GM19372 (cell line): ENCODE data around the gene SPESP1.

Source experiments
- ATAC-seq: cut with Tn5 transposase; IDR thresholded peaks from one replicate; pipeline ENCODE4 v1.9.1; 2021; ENCODE audit warnings: mild to moderate bottlenecking, low read depth, moderate library complexity; ENCODE audit not compliant: unreplicated experiment

Gene SPESP1

GRCh38 chr15:68930268-68931022 is at the start of gene SPESP1:
SPESP1 (plus strand) TSS chr15:68930525; CDS start chr15:68930654, 129 bp downstream.
- no peak for ATAC-seq

GRCh38 chr15:68885070-68885469 is 45.3 kb upstream of the SPESP1 start:
- ATAC-seq: no peak

- no peak for ATAC-seq
Observed at GRCh38 chr15:68887120-68887519, 43.2 kb upstream of the SPESP1 start.

- ATAC-seq: no peak
Observed at GRCh38 chr15:68887819-68888218, 42.5 kb upstream of the SPESP1 start.

- ATAC-seq: no peak
Observed at GRCh38 chr15:68888419-68888818, 41.9 kb upstream of the SPESP1 start.

- ATAC-seq: no peak
Observed at GRCh38 chr15:68894208-68894607, 36.1 kb upstream of the SPESP1 start.

- no peak for ATAC-seq
Observed at GRCh38 chr15:68896178-68896577, 34.1 kb upstream of the SPESP1 start.

GRCh38 chr15:68897016-68897415 is 33.3 kb upstream of the SPESP1 start:
- no peak for ATAC-seq

- no peak for ATAC-seq
Observed at GRCh38 chr15:68900027-68900426, 30.3 kb upstream of the SPESP1 start.

- ATAC-seq: no peak
Observed at GRCh38 chr15:68907396-68907923, 22.9 kb upstream of the SPESP1 start.

GRCh38 chr15:68909601-68910100 is 20.7 kb upstream of the SPESP1 start:
- no peak for ATAC-seq

GRCh38 chr15:68910341-68910740 is 20.0 kb upstream of the SPESP1 start:
- ATAC-seq: no peak

- no peak for ATAC-seq
Observed at GRCh38 chr15:68910816-68911215, 19.5 kb upstream of the SPESP1 start.

GRCh38 chr15:68921926-68922325 is 8.4 kb upstream of the SPESP1 start:
- no peak for ATAC-seq

- no peak for ATAC-seq
Observed at GRCh38 chr15:68924866-68925560, 5.3 kb upstream of the SPESP1 start.

- no peak for ATAC-seq
Observed at GRCh38 chr15:68933001-68933400, 2.7 kb downstream of the SPESP1 start.

GRCh38 chr15:68934341-68934740 is 4.0 kb downstream of the SPESP1 start:
- ATAC-seq: no peak

- ATAC-seq: no peak
Observed at GRCh38 chr15:68935400-68935937, 5.1 kb downstream of the SPESP1 start.

GRCh38 chr15:68939501-68939900 is 9.2 kb downstream of the SPESP1 start:
- no peak for ATAC-seq

- no peak for ATAC-seq
Observed at GRCh38 chr15:68951813-68952212, 21.5 kb downstream of the SPESP1 start.

- no peak for ATAC-seq
Observed at GRCh38 chr15:68957696-68958095, 27.4 kb downstream of the SPESP1 start.
